ENCODE data around the gene OGA.

Gene OGA

DNA sequence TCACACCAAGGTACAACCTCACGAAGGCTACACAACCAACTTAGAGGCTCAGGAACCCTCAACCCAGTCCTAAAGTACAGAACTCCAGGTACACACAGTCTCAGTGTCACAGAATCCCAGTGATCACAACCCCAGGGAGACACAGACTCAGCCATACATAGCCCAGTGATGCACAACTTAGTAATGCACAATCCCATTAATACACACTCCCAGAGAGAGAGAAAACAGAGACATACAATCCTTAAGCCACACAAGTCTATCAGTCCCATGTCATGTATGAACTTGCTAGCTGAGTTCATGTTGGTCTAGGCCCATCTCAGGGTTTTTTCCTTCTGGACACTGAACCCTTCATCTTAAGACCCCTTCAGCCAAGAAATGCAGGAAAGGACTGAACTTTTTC is 20.8 kb upstream of the OGA start:
- ATAC-seq = no peak
- no peak for TF ChIP-seq ZNF565 (CRISPR knock-in tag; conservative IDR thresholded peaks at IDR 0.05; ENCODE audit: low read depth)
- no peak for TF ChIP-seq CREB5 (CRISPR knock-in tag; IDR thresholded peaks at IDR 0.05; ENCODE audit: low read depth)
- TF ChIP-seq BACH2 (CRISPR knock-in tag; IDR thresholded peaks at IDR 0.05; ENCODE audit: borderline replicate concordance) = no peak
- no peak for TF ChIP-seq CSDC2 (CRISPR knock-in tag; IDR thresholded peaks at IDR 0.05)
- TF ChIP-seq CSRNP3 (CRISPR knock-in tag; IDR thresholded peaks at IDR 0.05) = no peak

GRCh38 chr10:101838416-101838970 is 20.2 kb upstream of the OGA start:
- ATAC-seq = no peak
- TF ChIP-seq OSR1 (CRISPR knock-in tag; IDR thresholded peaks at IDR 0.05) (no peak), PPARA (CRISPR knock-in tag; IDR thresholded peaks at IDR 0.05; ENCODE audit: borderline replicate concordance) (no peak)

DNA sequence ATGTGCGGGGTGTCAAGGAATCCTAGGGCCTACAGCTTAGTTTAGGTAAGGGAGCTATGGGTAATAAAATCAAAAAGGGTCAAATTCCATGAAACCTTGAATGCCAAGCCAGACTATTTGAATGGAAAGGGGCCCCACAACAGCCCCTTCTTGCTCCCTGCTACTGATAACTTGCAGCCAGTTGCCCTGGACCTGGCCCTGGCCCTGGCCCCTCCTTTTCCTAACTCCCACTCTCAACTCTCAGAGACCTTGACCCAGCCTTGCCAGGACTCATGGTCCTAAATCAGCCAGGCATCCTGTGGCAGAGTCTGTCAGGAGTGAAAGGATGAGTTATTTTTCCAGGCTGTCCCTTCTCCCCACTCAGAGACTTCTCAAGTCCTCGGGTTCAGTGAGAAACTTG is 19.5 kb upstream of the OGA start:
- TF ChIP-seq RARB (CRISPR knock-in tag; IDR thresholded peaks at IDR 0.05) = no peak
- TF ChIP-seq CREB5 (CRISPR knock-in tag; IDR thresholded peaks at IDR 0.05; ENCODE audit: low read depth) = no peak
- TF ChIP-seq ZNF70 (CRISPR knock-in tag; IDR thresholded peaks at IDR 0.05) = no peak
- TF ChIP-seq ZNF8 (CRISPR knock-in tag; IDR thresholded peaks at IDR 0.05) = no peak
- TF ChIP-seq, protein P1, sequence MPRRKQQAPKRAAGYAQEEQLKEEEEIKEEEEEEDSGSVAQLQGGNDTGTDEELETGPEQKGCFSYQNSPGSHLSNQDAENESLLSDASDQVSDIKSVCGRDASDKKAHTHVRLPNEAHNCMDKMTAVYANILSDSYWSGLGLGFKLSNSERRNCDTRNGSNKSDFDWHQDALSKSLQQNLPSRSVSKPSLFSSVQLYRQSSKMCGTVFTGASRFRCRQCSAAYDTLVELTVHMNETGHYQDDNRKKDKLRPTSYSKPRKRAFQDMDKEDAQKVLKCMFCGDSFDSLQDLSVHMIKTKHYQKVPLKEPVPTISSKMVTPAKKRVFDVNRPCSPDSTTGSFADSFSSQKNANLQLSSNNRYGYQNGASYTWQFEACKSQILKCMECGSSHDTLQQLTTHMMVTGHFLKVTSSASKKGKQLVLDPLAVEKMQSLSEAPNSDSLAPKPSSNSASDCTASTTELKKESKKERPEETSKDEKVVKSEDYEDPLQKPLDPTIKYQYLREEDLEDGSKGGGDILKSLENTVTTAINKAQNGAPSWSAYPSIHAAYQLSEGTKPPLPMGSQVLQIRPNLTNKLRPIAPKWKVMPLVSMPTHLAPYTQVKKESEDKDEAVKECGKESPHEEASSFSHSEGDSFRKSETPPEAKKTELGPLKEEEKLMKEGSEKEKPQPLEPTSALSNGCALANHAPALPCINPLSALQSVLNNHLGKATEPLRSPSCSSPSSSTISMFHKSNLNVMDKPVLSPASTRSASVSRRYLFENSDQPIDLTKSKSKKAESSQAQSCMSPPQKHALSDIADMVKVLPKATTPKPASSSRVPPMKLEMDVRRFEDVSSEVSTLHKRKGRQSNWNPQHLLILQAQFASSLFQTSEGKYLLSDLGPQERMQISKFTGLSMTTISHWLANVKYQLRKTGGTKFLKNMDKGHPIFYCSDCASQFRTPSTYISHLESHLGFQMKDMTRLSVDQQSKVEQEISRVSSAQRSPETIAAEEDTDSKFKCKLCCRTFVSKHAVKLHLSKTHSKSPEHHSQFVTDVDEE (CRISPR knock-in tag; IDR thresholded peaks at IDR 0.05) = no peak
- TF ChIP-seq, protein P2, sequence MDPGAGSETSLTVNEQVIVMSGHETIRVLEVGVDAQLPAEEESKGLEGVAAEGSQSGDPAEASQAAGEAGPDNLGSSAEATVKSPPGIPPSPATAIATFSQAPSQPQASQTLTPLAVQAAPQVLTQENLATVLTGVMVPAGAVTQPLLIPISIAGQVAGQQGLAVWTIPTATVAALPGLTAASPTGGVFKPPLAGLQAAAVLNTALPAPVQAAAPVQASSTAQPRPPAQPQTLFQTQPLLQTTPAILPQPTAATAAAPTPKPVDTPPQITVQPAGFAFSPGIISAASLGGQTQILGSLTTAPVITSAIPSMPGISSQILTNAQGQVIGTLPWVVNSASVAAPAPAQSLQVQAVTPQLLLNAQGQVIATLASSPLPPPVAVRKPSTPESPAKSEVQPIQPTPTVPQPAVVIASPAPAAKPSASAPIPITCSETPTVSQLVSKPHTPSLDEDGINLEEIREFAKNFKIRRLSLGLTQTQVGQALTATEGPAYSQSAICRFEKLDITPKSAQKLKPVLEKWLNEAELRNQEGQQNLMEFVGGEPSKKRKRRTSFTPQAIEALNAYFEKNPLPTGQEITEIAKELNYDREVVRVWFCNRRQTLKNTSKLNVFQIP (CRISPR knock-in tag; IDR thresholded peaks at IDR 0.05; ENCODE audit: borderline replicate concordance, low read depth) = no peak
- no peak for TF ChIP-seq SNAI2 (CRISPR knock-in tag; IDR thresholded peaks at IDR 0.05)
- TF ChIP-seq GLIS3 (CRISPR knock-in tag; IDR thresholded peaks at IDR 0.05) = no peak
- no peak for TF ChIP-seq CSRNP3 (CRISPR knock-in tag; IDR thresholded peaks at IDR 0.05)
- TF ChIP-seq ARNTL (CRISPR knock-in tag; IDR thresholded peaks at IDR 0.05; ENCODE audit: borderline replicate concordance, low read depth) = no peak
- TF ChIP-seq ZC3H10 (CRISPR knock-in tag; IDR thresholded peaks at IDR 0.05) = no peak
- no peak for TF ChIP-seq ISL1 (CRISPR knock-in tag; IDR thresholded peaks at IDR 0.05)
- no peak for TF ChIP-seq ZNF565 (CRISPR knock-in tag; conservative IDR thresholded peaks at IDR 0.05; ENCODE audit: low read depth)
- no peak for ATAC-seq

DNA sequence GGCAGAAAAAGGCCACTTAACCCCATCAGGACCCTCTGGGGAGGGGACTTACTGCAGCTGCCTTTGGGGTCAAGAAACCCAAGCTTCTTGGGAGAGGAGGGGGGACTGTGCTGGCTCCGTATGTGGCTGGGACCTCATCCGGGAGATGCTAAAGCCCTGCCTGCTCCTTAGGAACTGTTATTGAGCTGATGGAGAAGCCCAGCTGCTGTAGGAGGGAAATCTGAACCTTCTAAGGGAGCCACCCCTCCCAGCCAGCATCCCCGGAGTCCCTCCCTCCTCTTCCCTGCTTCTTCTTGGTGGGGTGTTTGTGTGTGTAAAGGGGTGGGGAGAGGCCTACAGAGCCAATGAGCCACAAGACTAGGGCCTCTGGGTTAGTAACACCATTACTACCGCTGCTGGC is 17.1 kb upstream of the OGA start:
- ATAC-seq = no peak
- TF ChIP-seq ZFP3 (CRISPR knock-in tag; IDR thresholded peaks at IDR 0.05) = no peak
- TF ChIP-seq ZC3H10 (CRISPR knock-in tag; IDR thresholded peaks at IDR 0.05) = no peak
